CD8-positive, alpha-beta memory T cell (primary cell): ENCODE measurements around the gene STRIT1. TPM values are rescaled to one million over a fixed set of nuclear protein-coding genes. Genes with fewer than 3 reads are reported as not detected.

Source experiments
- polyA plus RNA-seq: library from polyadenylated mRNA; unstranded; fragments of 300-500 nt; fragmentation: Illumina TruSeq; gene quantifications from one replicate; pipeline ENCODE4 v1.2.3, GENCODE V29; 2021
- total RNA-seq, 2 experiments: library from RNA; stranded (reverse); gene quantifications; one replicate each; pipeline ENCODE4 v1.2.3, GENCODE V29; 2021

Gene STRIT1
- total and polyA plus RNA-seq, 3 experiments from 2014 or later, result not detected

Other genes with a start within 250 kb of the STRIT1 start
- under 1 TPM in 1 of 2 experiments, not detected in 1; 0.04 TPM for gene MME, start 213.4 kb downstream of the STRIT1 start, total RNA-seq
- 1.4 TPM for gene MME, start 213.4 kb downstream of the STRIT1 start, polyA plus RNA-seq